GM19193 (cell line): ENCODE measurements around the gene CAMKK1.

Source experiments
- POLR2A ChIP-seq: IDR thresholded peaks from 4 replicates; pipeline ENCODE4 v1.6.1; 2011; ENCODE audit not compliant: insufficient read depth, insufficient read length; ENCODE audit errors: extremely low read depth

Gene CAMKK1

GRCh38 chr17:3893003-3893719 is at the start of gene CAMKK1:
TSS of gene CAMKK1 (minus strand) at chr17:3893053. CDS start at chr17:3885687, 7,366 bp downstream.
- TF ChIP-seq POLR2A = no peak

- no peak for TF ChIP-seq POLR2A
Observed at GRCh38 chr17:3940965-3941698, 48.3 kb upstream of the CAMKK1 start.

GRCh38 chr17:3937359-3937758 is 44.5 kb upstream of the CAMKK1 start:
- no peak for TF ChIP-seq POLR2A

GRCh38 chr17:3935825-3936355 is 43.0 kb upstream of the CAMKK1 start:
- TF ChIP-seq POLR2A = no peak

GRCh38 chr17:3935140-3935542 is 42.3 kb upstream of the CAMKK1 start:
- TF ChIP-seq POLR2A = no peak

GRCh38 chr17:3929764-3930163 is 36.9 kb upstream of the CAMKK1 start:
- TF ChIP-seq POLR2A = no peak

GRCh38 chr17:3929181-3929580 is 36.3 kb upstream of the CAMKK1 start:
- no peak for TF ChIP-seq POLR2A

- TF ChIP-seq POLR2A = no peak
Observed at GRCh38 chr17:3928406-3928805, 35.6 kb upstream of the CAMKK1 start.

GRCh38 chr17:3927628-3928340 is 34.9 kb upstream of the CAMKK1 start:
- TF ChIP-seq POLR2A = no peak

- no peak for TF ChIP-seq POLR2A
Observed at GRCh38 chr17:3926860-3927627, 34.2 kb upstream of the CAMKK1 start.

GRCh38 chr17:3925684-3926485 is 33.0 kb upstream of the CAMKK1 start:
- TF ChIP-seq POLR2A = no peak

- no peak for TF ChIP-seq POLR2A
Observed at GRCh38 chr17:3924512-3925350, 31.9 kb upstream of the CAMKK1 start.

- no peak for TF ChIP-seq POLR2A
Observed at GRCh38 chr17:3923466-3924190, 30.8 kb upstream of the CAMKK1 start.

GRCh38 chr17:3922765-3923164 is 29.9 kb upstream of the CAMKK1 start:
- no peak for TF ChIP-seq POLR2A
